ENCODE results near the gene USP16.
A peak's percentile ranks its signal among the peaks of the same experiment; 100 is the strongest.

Gene USP16

DNA sequence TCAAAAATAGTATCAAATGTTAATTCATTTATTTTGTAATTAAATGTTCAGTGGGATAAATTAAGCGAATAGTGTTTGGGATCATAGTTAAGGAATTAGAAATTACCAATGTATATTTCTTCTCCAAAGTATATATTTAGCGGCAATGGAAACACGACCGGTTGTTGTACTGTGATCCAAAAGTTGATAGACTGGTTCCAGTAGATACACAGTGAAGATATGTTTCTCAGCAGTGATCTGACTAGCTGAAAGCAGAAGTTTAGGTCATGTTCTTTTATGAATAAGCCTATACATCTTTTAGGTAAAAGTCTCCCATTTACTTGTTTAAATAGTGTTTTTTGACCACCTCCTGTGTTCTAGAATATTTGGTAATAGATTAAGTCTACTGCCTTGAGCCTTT is 8.8 kb downstream of the USP16 start:
- no peak for DNase-seq (ENCODE audit: low read depth in 2 of 3, low spot score in 1 of 3)

DNA sequence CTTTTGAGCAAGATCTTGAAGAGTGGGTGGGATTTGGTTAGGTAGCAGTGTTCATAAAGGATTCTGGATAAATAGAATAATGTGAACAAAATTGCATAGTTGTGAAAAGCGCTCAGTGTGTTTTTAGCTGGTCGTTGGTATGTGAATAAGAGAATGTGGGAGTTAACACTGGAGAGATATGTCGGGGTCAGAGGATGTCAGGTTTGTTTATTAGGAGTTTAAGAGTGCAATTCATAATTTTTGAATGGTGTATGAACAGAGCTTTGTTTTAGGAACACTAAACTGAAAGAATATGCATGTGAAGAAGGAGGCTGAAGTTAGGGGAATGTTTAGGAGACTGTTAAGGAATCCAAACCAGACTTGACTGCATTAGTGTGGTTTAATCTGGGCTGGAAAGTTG is 9.4 kb downstream of the USP16 start:
- no peak for DNase-seq (ENCODE audit: low read depth in 2 of 3, low spot score in 1 of 3)

DNA sequence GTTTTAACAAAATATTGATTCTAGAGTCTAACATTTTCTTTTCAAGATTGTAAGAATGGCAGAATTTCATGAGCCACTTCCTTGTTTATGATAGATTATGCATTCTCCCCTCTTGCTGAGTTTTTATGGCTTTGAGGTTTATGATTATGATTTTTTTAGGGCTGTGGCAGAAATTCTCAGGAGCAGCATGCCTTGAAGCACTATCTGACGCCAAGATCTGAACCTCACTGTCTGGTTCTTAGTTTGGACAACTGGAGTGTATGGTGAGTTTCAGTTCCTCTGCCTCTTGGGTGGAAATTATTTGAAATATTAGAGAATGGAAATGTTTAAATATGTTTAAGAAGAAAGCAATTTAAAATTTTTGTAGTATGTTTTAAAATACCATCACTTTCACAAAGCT is 10.2 kb downstream of the USP16 start:
- DNase-seq (ENCODE audit: low read depth in 2 of 3, low spot score in 1 of 3), result no peak

DNA sequence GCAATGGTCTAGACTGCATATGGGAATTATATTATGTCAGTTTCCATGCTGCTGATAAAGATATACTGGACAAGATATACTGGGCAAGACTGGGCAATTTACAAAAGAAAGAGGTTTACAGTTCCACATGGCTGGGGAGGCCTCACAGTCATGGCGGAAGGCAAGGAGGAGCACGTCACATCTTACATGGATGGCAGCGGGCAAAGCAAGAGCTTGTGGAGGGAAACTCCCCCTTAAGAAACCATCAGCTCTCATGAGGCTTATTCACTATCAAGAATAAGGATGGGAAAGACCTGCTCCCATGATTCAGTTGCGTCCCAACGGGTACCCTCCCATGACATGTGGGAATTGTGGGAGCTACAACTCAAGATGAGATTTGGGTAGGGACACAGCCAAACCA is 27.8 kb downstream of the USP16 start:
- DNase-seq (ENCODE audit: low read depth in 2 of 3, low spot score in 1 of 3), result no peak

DNA sequence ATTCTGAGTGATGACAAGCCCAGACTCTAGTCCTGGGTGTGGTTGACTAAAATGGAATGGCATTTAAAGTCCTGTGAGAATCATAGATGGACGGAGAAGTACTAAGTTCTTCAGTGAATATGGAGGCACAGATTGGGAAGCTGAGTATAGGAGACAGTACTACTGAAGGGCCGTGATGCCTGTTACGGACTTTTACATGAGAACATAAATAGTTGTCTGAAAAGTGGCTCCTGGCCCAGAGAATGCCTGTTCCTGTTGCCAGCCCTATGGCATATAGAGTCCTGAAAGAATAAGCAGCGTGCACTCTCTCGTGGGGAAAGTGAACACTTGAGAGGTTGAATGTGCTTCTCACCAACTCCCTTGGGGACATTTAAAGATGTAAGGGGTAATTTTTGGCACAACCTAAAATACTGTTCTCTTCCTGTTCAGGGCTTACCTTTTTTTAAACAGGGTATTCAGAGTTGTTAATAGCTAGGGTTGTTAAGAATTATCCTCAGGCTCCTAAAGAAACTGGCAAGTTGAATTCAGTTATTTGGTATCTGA is 28.6 kb downstream of the USP16 start:
- DNase-seq (ENCODE audit: low read depth in 2 of 3, low spot score in 1 of 3), result no peak

DNA sequence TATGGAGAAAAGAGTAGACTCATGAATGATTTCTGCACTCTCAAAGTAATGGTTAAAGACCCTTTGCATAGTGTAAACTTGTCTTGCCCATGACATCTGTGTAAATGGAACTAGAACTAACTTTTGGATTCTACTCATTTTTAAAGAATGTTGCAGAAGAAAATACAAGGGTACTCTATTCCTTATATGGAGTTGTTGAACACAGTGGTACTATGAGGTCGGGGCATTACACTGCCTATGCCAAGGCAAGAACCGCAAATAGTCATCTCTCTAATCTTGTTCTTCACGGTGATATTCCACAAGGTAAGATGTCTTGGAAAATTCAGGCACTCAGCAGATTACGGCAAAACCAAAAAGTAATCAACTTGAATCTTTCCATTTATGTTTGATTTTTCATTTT is 29.2 kb downstream of the USP16 start:
- DNase-seq (ENCODE audit: low read depth in 2 of 3, low spot score in 1 of 3), result no peak

DNA sequence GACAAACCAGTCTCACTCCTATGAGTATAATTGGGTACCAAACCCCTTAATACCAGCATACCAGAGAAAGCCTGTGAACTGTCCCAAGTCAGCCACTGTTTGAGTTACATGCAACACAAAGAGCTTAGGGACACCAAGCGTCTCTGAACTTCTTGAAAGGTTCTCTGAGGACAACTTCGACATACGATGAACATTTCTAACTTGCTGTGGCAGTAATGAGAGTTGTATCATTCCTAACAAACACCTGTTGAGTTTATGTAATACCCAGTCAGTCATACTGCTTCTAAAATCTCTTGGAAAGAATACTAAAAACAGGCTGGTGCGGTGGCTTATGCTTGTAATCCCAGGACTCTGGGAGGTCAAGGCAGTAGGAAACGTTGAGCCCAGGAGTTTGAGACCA is 30.6 kb downstream of the USP16 start:
- no peak for DNase-seq (ENCODE audit: low read depth in 2 of 3, low spot score in 1 of 3)

DNA sequence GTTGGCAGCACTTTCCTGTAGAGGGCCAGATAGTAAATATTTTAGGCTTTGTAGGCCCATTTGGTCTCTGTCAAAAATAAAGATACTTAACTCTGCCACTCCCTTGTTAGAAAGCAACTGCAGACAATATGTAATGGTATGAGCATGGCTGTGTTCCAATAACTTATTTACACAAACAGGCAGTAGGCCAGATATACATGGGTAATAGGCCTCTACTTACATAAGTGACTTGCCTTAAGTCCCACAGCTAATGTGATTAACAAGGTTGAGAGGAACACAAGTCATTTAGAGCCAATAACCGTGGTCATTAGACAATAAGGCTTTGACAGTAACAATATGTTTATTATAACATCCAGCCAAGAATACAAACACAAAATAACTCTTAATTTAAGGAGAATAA is 31.5 kb downstream of the USP16 start:
- no peak for DNase-seq (ENCODE audit: low read depth in 2 of 3, low spot score in 1 of 3)

DNA sequence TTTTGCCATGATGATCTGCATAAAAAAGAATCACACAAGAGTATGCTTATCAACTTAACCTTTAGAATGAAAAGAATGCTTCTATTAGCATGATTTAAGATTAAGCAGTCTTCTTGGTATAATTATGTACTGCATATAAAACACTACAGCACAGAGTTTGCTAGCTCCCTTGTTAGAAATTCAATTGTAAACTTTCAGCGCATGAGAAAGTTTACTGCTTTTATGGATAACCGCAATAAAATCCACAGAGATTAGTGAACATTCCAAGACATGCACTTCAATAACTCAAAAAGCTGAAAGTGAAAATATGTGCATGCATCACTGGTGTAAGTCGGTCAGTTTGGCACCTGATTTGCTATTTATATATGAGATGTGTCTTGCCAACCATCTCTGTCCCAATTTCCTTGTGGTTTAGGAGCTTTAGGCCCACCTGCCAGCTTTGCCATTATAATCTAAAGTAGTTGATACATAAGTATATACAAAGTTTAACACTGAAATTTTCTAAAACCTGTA is 32.1 kb downstream of the USP16 start:
- no peak for DNase-seq (ENCODE audit: low read depth in 2 of 3, low spot score in 1 of 3)

DNA sequence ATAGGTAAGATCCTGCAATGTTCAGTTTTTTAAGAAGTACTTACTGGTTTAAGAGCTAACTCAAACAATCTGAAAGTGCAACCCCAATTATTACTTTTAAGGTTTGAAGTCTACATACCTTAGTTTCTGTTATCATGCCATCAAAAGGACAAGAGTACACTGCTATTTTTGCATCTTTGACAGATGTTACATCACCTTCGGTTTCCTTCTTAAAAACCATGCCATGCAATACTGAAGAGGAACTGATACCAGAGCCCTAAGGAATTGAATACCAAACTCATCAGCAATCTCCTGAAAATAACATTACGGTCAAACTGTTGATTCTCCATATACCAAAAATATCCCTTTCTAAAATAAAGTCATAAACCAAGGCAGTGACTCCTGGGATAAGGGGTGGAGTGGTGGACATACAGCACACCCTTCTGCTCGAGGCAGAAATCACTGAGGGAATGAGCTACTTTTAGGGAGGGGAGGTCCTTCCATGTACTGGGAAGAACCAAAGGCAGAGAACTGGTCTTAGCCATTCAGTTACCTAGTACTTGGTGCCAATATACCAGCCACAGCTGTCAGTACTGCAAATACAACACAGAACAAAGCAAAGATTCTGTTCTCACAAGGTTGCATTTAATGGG is 40.5 kb downstream of the USP16 start:
- DNase-seq (ENCODE audit: low read depth in 2 of 3, low spot score in 1 of 3), result no peak

DNA sequence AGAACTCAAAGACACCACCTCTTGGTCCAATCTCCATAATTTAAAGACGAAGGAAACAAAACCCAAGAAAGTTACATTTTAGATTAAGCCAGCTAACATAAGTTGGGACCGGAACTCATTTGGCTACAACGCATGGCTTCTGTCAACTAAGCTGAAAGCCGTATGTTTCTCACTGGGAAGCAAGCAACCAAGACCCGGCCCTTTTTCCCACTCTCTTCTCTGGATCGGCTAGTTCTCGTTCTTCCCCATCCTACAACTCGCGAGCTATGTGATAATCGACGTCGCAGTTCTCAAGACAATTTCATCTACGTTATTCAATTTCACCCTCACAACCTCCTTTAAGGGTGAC is 48.4 kb downstream of the USP16 start:
- no peak for DNase-seq (ENCODE audit: low read depth in 2 of 3, low spot score in 1 of 3)

DNA sequence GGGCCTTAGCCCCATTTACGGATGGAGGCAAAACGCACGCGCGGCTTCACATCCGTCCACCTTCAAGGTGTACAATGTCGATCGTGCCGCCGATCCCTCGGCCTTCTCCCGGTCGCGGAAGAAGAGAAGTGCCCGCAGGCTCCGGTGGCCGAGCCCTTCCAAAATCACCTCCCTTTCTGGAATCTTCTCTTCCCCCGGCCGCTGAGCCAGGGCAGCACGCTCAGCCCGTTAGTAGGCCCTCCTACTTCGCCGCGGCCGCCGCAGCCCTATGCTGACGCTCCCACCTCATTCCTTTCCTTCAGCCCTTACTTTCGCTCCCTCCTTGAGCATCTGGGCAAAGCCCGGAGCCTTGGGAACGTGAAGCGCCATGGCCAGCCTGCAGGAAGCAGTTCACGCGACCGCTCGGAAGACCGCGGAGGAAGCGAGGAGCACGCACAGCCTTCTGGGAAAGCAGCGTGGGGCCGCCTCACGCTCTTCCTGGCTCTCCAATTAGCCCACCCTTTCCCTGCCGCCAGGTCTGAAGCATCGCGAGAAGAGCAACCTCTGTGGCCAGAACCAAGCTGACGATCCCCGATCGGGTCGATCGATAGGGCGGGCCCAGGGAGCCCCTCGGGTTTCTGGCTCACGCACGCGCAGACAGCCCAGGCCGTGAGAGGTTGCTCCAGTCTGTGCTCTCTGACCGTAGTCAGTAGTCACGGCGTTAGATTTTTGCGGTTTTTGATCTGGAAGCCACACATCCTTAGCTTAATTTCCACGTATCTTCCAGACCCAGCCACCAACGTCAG is 48.9 kb downstream of the USP16 start, which contains the start of gene CCT8:
TSS of gene CCT8 (minus strand) at position 427 of the 785 bp plus-strand sequence. CDS start at position 369, 58 bp downstream.
- peak; percentile 95 to 99 (median 99) for DNase-seq (ENCODE audit: low read depth in 2 of 3, low spot score in 1 of 3)

DNA sequence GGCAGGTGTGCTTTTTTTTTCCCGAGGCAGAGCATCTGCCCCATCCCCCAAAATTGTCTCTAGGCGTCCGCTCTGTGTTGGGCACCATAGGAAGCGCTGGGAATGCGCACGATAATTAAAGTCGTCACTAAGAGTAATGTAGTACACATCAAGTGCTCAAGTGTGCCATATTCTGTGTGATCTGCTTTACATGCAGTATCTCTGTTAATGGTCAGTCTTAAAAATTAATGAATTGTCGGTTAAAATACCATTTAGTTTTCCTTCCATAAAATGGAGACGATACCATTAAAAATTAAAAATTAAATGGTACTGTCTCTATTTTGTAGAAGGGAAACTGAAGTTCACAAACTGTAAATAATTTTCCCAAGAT is 49.5 kb downstream of the USP16 start:
- no peak for DNase-seq (ENCODE audit: low read depth in 2 of 3, low spot score in 1 of 3)

DNA sequence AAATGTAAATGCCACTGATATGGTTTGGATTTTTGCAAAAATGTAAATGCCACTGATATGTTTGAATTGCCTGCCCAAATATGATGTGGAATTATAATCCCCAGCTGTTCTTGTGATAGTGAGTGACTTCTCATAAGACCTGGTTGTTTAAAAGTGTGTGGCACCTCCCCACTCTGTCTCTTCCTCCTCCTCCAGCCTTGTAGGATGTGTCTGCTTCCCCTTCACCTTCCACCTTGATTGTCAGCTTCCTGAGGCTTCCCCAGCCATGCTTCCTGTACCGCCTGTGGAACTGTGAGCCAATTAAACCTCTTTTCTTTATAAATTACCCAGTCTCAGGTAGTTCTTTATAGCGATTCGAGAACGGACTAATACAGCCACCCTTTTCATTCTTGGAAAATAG is 50.3 kb downstream of the USP16 start:
- DNase-seq (ENCODE audit: low read depth in 2 of 3, low spot score in 1 of 3), result no peak

DNA sequence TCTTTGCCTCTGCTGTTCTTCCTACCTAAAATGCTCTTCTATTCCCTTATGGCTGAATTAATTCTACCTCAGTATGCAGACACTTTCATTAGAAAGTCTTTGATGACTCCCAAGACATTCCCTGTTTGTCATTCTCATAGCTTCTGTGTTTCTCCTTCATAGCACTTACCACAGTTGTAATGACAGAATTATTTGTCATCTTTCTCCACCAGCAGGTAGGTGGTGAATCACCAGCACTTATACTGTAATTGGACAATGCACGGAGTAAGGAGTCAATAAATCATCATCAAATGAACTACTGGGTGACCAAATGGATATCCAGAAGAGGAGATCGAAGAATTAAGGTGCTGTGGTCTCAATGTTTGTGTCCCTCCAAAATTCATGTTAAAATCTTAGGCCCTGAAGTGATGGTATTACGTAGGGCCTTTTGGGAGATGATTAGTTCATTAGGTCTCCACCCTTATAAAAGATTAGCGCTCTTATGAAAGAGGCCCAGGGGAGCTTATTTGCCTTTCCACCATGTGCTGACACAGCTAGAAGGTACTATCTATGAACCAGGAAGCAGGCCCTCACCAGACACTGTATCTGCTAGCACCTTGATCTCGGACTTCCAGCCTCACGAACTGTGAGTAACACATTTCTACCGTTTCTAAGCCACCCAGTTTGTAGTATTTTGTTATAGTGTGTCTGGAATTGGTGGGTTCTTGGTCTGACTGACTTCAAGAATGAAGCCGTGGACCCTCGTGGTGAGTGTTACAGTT is 51.4 kb downstream of the USP16 start:
- no peak for DNase-seq (ENCODE audit: low read depth in 2 of 3, low spot score in 1 of 3)

DNA sequence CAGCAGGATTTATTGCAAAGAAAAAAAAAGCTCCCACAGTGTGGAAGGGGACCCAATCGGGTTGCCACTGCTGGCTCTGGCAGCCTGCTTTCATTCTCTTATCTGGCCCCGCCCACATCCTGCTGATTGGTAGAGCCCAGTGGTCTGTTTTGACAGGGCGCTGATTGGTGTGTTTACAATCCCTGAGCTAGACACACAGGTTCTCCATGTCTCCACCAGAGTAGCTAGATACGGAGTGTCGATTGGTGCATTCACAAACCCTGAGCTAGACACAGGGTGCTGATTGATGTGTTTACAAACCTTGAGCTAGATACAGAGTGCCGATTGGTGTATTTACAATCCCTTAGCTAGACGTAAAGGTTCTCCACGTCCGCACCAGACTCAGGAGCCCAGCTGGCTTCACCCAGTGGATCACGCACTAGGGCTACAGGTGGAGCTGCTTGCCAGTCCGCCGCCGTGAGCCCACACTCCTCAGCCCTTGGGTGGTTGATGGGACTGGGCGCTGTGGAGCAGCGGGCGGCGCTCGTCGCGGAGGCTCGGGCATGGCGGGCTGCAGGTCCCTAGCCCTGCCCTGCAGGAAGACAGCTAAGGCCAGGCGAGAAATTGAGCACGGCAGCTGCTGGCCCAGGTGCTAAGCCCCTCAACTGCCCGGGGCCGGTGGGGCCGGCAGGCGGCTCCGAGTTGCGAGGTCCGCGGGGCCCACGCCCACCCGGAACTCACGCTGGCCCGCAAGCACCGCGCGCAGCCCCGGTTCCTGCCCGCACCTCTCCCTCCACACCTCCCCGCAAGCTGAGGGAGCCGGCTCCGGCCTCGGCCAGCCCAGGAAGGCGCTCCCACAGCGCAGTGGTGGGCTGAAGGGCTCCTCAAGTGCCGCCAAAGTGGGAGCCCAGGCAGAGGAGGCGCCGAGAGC is 52.5 kb downstream of the USP16 start:
- peak; percentile 58 to 68 (median 66) for DNase-seq (ENCODE audit: low read depth in 2 of 3, low spot score in 1 of 3)

DNA sequence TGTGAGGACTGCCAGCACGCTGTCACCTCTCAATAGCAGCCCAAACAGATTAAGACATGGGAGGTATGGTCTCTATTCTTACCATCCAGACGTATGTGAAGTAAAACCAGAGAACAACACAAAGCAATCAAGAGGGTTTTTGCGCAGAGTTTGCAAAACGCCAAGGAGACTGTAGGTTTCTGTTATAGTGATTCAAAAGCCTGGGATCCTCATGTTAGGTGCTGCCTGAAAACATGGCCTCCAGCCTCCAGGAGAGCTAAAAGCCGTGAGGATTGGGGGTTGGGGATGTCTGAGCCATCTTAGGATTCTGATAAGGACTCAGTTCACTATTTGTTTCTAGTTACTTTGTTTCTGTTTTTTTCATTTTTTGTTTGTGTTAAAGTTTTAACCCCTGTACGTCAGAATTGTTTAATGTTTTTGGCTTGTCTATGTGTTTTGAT is 53.2 kb downstream of the USP16 start:
- DNase-seq (ENCODE audit: low read depth in 2 of 3, low spot score in 1 of 3), result peak in 1 of 3 donors; percentile 27

DNA sequence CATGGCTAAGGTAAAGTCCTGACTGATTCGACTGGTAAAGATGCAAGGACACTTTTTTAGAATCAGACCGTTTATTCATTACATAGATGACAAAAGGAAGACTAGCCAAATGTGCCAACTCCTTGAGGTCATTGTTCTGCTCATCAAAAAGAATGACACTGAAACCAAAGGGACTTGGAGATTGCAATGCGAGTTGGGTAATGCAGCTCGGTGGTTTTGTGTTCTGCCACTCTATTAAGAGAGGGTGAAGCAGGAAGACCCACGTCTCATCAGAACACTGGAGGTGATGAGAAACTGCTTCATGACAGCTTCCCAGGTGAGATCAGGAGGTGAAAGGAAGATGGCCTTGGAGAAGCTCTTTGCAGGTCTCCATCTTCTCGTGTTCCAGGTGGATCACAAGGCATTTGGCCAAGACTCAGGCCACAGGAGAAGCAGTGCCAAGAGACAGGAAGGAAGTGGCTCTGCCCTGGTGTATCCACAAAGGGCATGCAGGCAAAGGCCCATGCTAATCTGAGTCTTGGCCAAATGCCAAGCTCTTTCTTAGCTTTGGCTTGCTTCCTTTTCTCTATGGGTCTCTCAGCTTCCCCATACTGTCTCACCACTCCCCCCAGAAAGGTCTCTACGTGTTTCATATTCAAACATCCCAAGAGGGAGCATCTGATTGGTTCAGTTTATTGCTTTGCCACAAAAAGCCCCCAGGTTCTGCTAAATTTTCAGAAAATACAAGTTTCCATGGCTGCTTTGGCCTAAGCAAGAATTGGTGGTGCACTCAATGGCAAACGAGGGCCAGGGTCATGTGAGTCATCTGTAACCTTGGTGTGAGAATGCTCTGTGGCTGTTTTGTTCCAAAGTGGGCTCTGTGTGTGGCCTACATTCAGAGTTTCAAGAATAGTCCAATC is 54.6 kb downstream of the USP16 start:
- peak; percentile 24 to 41 (median 30) for DNase-seq (ENCODE audit: low read depth in 2 of 3, low spot score in 1 of 3)

DNA sequence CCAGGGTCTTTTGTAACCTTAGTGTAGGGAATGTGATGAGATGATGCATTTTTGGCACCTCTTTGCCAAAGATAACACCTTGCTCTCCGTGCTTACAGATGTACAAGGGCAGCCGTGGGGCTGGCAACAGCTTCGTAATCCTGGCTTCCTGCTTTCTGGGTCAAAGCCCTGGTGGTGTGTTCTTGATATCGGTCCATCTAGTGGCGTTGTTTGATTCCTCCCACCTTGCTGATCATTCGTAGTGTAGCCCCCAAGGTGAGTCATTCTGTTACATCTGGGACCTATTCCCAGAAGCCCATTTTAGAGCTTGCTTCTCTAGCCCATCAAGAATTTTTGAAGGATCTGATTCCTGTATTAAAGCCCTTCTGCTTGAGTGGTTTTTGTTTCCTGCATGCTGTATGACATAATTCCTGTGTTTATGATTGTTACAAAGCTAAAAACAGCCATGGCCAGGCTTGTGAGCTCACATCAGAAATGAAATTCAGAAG is 56.0 kb downstream of the USP16 start:
- no peak for DNase-seq (ENCODE audit: low read depth in 2 of 3, low spot score in 1 of 3)
